ENCODE data around the gene DISC1.
"Not testable (repeated sequence)": the region's sequence is repeated elsewhere in the genome, so short reads cannot be mapped to it uniquely, and the experiment has no call there.

DISC1 gene

DNA sequence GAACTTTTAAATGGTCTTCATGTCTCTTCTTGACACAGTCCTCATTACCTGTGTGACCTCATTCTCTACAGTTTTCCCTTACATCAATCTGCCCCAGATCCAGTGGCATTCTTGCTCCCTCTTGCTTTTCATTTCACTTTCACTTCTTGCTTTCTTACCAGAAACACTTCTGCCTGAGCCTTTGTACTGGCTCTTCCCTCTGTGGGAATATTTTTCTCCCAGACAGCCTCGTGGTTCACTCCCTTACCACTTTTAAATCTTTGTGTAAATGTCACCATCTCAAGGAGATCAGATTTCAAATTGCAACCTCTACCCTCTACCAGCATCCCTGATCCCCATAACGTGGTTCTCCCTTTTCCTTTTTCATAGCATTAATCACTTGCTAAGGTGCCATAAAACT, 73.2 kb downstream of the DISC1 start:
- DNase-seq (ENCODE audit: low read depth), result peak; percentile 39

DNA sequence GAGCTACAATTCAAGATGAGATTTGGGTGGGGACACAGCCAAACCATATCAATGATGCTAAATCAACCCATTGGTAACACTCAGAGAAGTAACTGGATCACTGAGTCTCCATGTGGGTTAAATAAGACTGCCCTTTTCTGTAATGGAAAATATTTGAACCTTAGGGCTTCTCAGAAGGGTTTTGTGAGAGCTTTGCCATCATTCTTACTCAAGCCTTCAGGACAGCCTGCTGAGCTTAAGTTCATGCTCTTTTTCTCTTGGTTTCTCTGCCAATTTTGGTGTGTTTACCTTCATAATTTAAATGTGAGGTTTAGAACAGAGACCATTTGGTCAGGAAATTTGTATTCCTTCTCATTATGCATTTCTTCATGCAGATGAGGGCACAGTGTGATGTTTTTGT, 74.7 kb downstream of the DISC1 start:
- peak; percentile 21 for DNase-seq (ENCODE audit: low read depth)

DNA sequence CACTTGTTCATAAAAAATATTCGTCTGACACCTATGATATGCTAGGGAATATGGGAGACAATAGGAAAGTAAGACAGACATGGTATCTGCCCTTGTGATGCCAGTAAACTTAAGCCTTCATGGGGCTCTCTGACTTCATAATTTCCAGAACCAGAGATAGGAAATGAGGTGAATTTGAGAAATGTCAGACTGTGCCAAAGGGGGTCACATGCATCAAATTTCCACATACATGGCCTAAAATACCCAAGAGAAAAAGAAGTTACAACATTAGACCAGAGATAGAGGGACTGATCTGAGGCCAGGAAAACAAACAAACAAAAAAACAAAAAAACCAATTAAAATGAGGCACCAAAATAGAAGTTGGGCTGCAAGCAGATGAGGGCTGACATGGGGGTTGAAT, 75.7 kb downstream of the DISC1 start:
- no peak for DNase-seq (ENCODE audit: low read depth)

DNA sequence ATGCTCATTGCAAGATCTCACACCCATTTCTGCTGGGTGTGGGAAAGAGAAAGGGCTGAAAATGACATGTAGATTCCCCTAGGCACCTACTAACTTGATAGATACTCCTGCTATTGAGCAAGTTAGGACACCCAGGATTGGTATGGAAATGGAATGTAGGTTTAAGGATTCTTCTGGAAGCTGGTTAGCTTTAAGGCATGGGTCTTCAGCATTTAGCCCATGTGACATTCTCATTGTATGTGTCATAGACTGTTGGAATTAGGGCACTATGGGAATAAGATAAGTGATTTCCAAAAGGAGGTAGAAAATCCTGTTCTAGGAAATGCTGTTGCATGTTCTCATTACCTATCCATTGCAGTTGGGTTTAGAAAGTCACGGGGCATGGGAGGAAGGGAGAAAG, 76.2 kb downstream of the DISC1 start:
- peak; percentile 88 for DNase-seq (ENCODE audit: low read depth)

DNA sequence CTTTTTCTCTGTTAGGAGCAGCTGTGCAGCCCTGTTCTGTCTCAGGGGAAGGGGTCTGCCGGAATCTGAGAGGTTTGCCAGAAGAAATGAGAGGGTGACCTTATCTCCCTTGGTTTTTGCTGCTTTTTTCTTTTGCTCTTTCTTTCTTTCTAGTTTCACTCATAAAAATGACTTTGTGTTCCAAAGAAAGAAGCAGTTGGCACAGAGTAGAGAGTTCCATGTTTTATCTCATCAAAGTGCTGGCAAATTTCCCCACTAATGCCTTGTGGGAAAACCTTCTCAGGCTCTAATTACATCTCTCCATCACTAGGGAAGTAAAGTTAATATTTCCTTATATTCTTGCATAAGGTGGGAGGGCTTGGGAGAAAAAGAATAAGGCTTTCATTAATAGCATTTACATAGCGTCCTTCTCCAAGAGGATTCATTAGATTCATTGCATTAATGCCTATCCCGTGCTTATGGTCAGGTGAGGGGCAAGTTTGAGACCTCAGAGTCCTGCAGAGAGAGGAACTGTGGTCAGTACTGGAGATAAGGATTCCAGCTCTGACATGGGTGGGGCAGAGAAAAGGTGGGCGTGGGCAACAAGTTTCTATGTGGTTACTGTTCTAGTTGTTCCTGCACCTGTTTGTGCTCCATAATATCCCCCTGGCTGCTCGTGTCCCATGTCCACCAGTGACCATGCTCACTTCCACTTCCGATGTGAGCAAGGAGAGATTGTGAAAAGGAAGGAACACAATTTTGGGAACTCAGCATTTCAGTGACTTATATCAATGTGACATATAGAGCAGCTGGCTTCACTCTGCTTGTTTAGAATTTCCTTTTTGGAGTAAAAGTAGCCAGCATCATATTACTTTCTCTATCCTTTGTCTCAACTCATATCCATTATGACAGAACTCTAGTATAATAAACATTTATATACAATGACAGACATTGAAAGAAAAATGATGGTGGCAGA, 79.5 kb downstream of the DISC1 start:
- peak; percentile 30 for DNase-seq (ENCODE audit: low read depth)

DNA sequence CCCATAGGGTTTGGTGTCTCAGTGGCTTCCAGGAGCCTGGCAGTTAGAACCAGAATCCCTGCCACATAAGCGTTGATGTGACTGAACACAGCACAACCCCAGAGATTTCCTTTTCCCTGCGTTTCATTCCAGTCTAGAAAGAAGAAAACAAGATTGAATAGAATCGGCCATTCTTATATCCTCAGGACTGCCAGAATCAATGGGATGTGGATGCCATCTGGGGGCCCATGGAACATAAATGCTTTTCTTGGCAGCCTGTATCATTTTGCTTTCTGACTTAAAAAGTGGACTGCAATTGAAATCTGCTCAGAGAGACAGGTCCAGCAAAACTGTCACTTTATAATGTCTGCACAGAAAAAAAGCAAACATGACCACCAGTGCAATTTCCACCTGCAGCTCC, 80.3 kb downstream of the DISC1 start:
- no peak for DNase-seq (ENCODE audit: low read depth)

DNA sequence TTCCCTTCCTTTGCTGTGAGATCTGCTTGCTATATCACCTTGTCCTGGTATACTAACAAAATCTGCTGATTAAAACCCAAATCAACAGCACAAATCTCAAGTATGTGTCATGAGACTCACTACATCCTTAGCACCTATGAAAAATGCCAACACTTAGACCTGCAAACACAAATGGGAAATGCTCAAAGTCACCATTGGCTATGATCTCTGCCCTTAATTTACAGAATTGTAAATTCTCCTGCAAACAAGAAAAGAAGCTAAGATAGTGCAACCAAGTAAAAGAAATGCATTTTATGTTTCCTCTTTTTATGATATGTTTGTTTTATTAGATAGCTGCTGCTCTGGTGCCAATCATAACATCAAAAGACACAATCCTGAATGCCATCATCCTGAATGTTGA, 80.8 kb downstream of the DISC1 start:
- DNase-seq (ENCODE audit: low read depth), result no peak

DNA sequence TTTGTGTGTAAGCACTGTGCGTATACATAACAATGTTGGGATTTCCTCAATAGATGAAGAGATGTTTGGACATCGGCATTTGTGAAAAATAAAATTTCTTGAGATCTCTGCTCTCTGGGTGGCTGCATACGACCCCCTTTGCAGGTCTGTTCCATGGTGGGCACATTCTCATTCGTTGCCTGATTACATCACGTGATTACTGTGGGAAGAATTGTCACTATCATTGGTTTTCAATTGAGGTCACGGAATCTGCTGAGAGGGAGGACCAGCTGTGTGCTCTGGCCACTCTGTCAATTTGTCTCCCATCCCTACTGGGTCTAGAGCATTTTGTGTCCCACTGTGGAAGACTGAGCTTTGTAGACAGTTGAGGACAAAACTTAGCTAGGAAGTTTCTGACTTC, 81.8 kb downstream of the DISC1 start:
- no peak for DNase-seq (ENCODE audit: low read depth)

DNA sequence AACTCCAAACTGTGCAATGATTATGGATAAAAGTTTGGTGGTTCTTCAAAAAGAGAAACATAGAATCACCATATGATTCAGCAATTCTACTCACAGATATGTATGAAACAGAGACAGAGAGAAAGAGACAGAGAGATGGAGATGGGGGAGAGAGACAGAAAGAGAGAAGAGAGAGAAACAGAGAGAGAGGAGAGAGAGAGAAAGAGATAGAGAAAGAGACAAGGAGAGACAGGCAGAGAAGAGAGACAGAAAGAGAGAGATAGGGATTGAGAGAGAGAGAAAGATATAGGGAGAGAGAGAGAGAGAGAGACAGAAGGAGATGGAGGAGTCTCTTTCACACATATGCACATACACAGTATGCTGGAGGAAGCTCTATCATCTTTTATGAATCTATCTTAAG, 87.8 kb downstream of the DISC1 start:
- no peak for DNase-seq (ENCODE audit: low read depth)

DNA sequence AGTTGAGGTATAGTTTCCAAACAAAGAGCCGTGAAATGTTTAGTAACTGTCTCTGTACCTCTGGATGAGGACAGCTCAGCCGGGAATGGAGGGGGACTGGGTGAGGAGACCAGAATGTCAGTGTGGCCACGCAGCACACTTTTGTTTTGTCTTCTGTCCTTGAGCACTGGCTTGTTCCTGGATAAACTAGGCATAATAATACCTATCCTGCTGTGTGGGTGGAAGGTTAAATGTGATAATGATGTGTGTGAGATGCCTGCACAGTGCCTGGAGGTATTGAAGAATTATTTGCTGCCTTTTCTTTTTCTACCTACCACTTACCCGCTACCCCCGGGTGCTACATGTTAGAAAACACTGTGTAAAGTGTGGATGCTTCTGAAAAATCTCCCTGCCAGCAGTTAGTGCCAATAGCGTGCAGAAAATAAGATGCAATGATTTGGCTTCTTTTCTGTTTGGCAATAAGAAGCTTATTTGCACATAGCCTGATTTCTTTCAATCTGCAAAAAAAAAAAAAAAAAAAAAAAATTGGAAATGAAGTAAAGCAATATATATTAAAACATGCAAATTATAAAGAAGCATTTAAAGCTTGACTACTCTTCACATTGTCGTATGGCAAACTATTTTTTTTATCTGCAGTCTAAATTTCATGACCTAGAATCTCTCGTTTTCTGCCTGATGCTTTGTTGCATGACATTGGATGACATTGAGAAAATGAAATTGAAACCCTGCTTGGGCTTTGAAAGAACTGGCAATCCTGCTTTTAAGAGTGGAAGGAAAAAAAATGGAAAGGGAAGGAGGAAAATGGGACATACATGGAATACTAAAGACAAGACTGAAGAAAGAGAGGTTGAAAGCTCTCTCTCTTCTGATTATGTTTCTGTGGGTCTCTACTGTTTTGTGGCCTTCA, 89.5 kb downstream of the DISC1 start:
- DNase-seq (ENCODE audit: low read depth), result no peak

DNA sequence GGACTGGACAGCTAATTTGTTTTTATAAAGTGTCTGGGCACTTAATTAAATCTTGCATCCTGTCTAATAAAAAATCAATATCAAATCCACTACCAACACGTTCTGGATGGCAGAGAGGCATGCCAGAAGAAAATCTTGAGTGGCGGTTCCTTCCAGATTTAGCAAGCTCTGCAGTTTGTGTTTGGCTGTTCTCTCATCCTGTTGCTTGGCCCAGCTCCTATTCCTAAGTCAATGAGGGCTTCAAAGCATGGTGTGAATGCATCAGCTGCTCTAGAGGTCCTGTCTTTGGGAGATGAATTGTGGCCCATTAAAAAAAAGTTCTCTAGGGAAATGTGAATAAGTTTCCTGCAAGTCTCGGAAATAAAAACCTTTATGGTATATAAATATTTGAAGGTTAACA, 90.3 kb downstream of the DISC1 start:
- DNase-seq (ENCODE audit: low read depth), result no peak

DNA sequence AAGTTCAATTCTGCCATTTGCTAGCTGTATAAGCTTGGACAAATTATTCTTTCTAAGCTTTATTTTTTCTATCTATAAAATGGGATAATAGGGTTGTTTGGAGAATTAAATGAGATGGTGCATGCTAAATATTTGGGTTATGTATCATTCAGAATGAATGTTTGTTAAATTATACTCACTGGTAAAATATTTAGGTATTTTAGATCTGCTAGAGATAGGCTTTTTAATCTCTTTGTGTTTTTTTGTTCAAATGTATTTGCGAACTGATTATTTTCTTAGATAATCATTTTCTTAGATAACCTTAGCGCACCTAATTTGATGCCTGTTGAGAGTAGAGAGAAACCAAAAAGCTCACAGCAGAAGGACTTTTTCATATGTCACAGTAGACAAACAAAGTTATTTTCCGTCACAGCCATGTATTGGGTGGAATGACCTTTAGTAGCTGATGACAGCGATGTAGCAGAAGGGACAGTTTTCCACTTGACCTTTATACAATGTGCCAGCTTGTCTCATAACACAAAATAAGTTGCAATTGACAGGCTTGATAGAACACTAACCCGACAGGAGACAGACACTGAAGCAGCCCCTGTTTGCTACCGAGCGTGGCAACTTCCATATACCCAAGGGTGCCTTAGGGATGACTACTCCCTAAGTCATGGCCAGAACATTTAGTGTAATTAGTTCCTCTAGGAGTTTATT, 93.0 kb downstream of the DISC1 start:
- DNase-seq (ENCODE audit: low read depth), result no peak

DNA sequence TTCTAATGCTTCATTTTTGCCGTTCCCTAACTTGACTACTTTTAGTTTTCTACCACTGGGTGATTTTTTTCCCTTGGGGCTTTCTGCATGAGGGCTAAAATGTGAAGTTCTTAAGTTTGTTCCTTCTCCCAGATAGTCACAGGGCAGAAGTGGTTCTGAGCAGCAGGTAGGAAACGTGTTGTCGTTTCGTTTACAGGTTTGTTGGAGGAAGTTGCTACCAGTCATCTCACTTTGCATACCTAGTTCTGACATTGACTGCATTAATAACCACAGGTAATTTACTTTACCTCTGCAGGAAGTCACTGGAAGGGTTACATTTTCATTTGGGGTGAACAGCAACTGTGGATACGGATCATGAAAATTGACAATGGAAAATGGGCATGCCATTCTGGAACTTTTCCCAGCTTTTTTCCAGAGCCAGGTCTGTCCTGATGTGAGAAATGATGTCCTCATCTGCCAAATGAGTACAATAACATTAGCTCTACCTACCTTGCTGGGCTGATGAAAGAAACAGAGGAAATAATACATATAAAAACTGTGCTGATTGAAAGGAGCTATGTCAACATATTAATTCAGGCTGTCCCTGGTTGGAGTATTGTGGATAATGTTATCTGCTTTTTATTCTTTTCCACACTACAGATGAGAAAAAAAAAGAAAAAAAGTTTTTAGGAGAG, 94.2 kb downstream of the DISC1 start:
- no peak for DNase-seq (ENCODE audit: low read depth)

DNA sequence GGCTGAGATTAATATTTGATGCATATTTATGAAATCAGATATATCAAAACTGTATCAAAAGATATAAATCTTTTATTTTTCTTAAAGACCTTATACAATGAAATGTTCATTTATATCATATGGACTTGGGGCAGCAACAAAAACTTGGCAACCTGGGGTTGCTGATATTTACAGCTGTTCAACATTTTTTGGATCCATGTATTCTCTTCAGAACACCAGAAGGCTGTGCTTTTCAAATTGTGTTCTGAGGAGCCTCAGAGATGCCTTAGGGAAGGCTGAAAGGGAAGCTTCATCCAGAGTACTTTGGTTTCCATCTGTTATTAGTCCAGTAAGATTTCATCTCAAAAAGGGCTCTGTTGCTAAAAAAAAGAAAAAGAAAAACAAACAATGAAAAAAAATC, 94.8 kb downstream of the DISC1 start:
- no peak for DNase-seq (ENCODE audit: low read depth)

DNA sequence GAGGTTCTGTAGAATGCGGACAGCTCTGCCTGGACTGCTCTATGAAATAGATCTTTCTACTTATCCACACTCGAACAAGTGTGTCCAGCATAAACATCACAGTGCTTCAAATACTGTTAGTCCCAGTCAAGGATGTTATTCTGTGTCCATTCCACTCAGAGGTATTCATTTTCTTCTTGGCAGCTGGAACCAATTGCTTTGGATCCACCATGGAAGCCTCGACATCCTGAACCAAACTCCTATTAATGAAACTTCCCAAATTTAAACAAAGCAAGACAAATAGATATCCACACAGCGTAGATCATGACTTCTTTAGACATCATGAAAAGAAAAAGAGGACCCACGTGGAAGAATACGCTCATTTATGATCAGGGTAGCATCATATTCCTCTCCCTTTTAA, 95.8 kb downstream of the DISC1 start:
- no peak for DNase-seq (ENCODE audit: low read depth)

DNA sequence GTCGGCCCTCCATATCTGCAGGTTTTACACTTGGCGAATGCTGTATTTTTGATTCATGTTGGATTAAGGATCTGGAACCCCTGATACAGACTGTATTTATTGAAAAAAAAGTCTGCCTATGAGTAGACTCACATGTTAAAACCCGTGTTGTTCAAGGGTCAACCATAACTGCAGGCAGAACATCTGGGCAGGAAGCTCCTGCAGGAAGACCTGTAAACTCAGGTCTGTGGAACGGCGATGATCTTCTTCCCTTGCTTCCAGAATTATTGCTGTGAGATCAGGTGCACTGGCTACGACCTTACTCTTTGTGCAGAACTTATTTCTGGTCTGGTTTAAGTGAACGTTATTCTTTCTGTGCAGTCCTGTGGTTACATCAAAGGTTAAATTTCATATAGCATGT, 96.6 kb downstream of the DISC1 start:
- no peak for DNase-seq (ENCODE audit: low read depth)

DNA sequence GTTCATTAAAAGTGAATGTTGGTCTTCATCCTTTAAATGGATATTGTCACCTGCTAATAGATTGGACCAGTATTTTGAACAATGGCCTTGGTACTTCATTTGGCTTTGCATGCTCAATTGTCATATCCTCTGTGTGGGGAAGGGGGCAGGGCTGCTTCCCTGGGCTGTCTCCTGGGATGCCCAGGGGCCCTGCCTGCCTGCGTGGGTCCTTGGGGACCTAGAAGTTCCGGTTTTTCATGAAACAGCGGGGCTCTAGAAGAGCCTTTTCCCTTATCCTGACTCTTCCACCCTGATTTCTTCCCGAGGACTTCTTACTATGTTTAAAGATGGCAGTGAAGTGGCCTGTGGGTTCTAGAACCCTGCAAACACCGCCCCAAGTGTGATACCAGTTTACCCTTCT, 97.5 kb downstream of the DISC1 start:
- no peak for DNase-seq (ENCODE audit: low read depth)

DNA sequence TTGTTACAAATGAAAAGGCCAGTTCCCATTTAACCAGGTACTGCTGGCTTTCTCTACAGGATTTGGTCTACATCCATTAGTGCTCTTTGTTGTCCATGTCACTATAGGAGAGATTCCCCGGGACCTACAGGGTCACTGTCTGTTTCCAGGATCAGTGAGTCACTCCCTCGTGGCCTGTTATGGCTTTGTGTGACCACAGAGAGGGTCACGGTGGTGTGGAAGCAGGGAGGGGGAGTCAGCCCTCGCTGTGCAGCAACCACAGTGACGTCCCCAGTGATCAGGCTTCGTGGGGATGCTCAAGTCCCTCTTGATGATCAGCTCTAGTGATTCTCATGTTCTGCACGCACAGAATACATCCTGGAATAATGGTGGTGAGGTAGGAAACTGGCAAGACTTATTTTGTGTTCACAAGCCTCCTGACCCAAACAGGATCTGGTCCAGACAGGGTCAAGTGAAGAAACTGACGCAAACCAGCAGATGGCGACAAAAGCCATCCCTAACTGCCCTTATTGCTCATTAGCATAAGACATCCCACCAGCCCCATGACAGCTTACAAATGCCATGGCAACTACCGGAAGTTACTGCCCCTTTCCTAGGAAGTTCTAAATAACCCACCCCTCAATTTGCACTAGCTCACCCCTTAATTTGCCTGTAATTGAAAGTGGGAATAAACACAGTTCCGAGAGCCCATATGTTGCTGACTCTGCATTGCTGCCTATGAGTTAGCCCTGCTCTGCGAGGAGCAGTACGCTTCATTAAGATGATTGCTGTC, 98.5 kb downstream of the DISC1 start:
- DNase-seq (ENCODE audit: low read depth), result peak; percentile 60

DNA sequence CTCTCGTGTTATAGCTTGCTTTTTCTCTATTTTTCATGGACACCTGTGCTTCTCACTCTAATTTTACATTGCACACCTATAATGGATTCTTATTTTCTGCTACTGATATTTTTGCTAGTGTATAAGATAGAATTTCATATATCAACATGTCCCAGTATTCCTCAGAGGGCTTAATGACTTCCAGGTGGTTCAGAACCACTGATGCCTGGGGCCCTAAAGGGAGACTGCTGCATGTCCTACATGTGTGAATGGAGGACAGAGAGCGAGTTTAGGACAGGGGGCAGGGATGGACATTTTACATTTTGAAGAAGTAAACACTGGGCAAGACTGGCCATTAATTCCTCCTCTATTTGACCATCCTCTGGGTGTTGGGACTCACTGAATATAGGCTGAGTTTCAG, 100.6 kb downstream of the DISC1 start:
- DNase-seq (ENCODE audit: low read depth), result peak; percentile 14

DNA sequence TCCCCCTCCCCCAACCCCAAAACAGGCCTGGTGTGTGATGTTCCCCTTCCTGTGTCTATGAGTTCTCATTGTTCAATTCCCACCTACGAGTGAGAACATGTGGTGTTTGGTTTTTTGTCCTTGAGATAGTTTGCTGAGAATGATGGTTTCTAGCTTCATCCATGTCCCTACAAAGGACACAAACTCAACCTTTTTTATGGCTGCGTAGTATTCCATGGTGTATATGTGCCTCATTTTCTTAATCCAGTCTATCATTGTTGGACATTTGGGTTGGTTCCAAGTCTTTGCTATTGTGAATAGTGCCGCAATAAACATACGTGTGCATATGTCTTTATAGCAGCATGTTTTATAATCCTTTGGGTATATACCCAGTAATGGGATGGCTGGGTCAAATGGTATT, 102.4 kb downstream of the DISC1 start:
- DNase-seq (ENCODE audit: low read depth), result not testable (repeated sequence)

DNA sequence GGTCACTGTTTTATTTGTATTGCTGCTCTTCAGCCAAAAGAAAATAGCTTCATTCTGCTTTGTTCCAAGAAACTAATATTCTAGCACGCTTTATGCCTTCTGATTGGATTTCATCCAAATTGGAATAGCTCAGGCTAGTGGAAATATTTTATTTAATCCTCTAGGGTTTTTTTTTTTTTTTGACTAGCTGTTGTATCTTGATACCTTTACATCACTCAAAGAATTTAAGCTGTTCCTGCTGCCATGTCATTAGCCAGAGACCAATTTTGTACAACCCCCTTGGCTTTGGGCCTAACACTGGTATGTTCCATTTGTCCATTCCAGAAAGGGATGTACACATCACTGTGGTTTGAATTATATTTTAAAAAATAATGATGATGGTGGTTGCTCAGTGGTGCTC, 103.0 kb downstream of the DISC1 start:
- no peak for DNase-seq (ENCODE audit: low read depth)
